Inferior parietal cortex (tissue), 1 donor: Measurements from ENCODE around the gene RPRD1A.
A peak's percentile ranks its signal among the peaks of the same experiment; 100 is the strongest.
"Not testable (repeated sequence)": the region's sequence is repeated elsewhere in the genome, so short reads cannot be mapped to it uniquely, and the experiment has no call there.

Experiments used
- DNase-seq: peaks from one replicate; pipeline ENCODE4 v3.0.0-alpha.2; 2016; ENCODE audit errors: extremely low spot score

RPRD1A gene

GRCh38 chr18:36067055-36067957, at the start of gene RPRD1A:
Gene RPRD1A (minus strand): TSS chr18:36067559. CDS start chr18:36067404, 155 bp downstream.
- DNase-seq: peak; percentile 95

- not testable (repeated sequence) for DNase-seq
These were observed 49.4 kb upstream of the RPRD1A start for GRCh38 chr18:36116771-36117170.

- DNase-seq: no peak
These were observed 47.4 kb upstream of the RPRD1A start for GRCh38 chr18:36114738-36115137.

- no peak for DNase-seq
These were observed 46.9 kb upstream of the RPRD1A start for GRCh38 chr18:36114251-36114650.

GRCh38 chr18:36112302-36112701, 44.9 kb upstream of the RPRD1A start:
- DNase-seq: no peak

GRCh38 chr18:36109737-36110136, 42.4 kb upstream of the RPRD1A start:
- no peak for DNase-seq

- no peak for DNase-seq
These were observed 41.2 kb upstream of the RPRD1A start for GRCh38 chr18:36108601-36109000.

- no peak for DNase-seq
These were observed 40.8 kb upstream of the RPRD1A start for GRCh38 chr18:36108196-36108595.

GRCh38 chr18:36107477-36107876, 40.1 kb upstream of the RPRD1A start:
- DNase-seq: no peak

GRCh38 chr18:36104749-36105148, 37.4 kb upstream of the RPRD1A start:
- no peak for DNase-seq

GRCh38 chr18:36101943-36102342, 34.6 kb upstream of the RPRD1A start:
- DNase-seq: no peak

- no peak for DNase-seq
These were observed 32.0 kb upstream of the RPRD1A start for GRCh38 chr18:36099311-36099710.

GRCh38 chr18:36096955-36097354, 29.6 kb upstream of the RPRD1A start:
- DNase-seq: no peak

GRCh38 chr18:36095936-36096519, 28.7 kb upstream of the RPRD1A start:
- peak; percentile 70 for DNase-seq

- DNase-seq: no peak
These were observed 27.1 kb upstream of the RPRD1A start for GRCh38 chr18:36094431-36094830.

GRCh38 chr18:36092116-36092515, 24.8 kb upstream of the RPRD1A start:
- DNase-seq: not testable (repeated sequence)

GRCh38 chr18:36089001-36089400, 21.6 kb upstream of the RPRD1A start:
- DNase-seq: no peak

GRCh38 chr18:36088256-36088655, 20.9 kb upstream of the RPRD1A start:
- DNase-seq: no peak

- DNase-seq: no peak
These were observed 18.8 kb upstream of the RPRD1A start for GRCh38 chr18:36086186-36086585.

- no peak for DNase-seq
These were observed 17.8 kb upstream of the RPRD1A start for GRCh38 chr18:36085195-36085594.

- no peak for DNase-seq
These were observed 16.4 kb upstream of the RPRD1A start for GRCh38 chr18:36083729-36084128.

- DNase-seq: not testable (repeated sequence)
These were observed 13.8 kb upstream of the RPRD1A start for GRCh38 chr18:36081118-36081517.
